ENCODE data around the gene SLC25A45.
A peak's percentile ranks its signal among the peaks of the same experiment; 100 is the strongest.

SLC25A45 gene

DNA sequence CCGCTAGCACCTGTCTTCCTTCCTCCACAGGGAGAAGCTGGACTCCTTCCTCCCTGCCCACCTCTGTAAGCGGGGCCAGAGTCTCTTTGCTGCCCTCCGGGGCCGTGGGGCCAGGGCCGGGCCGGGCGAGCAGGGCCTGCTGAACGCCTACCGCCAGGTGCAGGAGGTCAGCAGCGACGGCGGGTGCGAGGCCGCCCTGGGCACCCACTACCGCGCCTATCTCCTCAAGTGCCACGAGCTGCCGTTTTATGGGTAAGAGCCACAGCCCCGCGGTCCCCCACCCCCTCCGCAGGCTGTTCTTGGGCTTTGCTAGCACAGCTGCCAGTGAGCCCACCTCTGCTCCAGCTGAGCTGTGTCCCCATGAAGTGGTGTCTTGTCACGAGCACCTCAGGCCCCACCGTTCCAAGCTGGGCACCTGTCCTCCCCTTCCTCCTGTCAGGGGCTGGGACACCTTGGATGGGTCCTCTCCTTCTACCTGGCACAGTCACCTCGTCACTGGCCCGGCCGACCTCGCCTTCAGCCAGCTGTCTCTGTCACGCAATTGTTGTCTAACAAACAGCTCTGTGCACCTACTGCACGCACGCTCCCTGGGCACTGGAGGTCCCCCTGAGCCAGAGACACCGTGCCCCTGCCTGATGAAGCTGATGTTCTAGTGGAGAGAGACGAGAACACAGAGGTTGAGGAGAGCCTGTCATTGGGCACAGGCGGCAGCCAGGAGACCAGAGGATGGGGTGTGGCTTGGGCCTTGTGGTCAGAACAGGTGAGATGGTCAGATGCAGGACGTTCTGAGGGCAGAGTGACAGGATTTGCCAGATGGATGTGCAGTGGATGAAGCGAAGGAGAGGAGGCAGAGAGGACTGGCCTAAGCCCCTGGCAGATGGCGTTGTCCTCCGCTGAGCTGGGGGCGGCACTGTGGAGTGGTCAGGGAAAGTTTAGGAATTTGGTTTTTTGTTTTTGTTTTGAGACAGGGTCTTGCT, 14.6 kb upstream of the SLC25A45 start:
- Histone ChIP-seq H3K4me3 (ENCODE audit: low read length) (no peak overlapping the region), H3K36me3 (ENCODE audit: control insufficient read depth, insufficient read depth, low read length) (peaks cover 5% of the 10 kb centered on the region), H3K27me3 (ENCODE audit: control insufficient read depth, insufficient read depth, low read length) (no peaks in the 10 kb centered on the region), H3K4me1 (ENCODE audit: control insufficient read depth, insufficient read depth, low read length) (peaks cover 4% of the 10 kb centered on the region), H3K9me3 (ENCODE audit: control insufficient read depth, low read length) (no peaks in the 10 kb centered on the region), H3K9ac (ENCODE audit: low read length) (no peak overlapping the region)

DNA sequence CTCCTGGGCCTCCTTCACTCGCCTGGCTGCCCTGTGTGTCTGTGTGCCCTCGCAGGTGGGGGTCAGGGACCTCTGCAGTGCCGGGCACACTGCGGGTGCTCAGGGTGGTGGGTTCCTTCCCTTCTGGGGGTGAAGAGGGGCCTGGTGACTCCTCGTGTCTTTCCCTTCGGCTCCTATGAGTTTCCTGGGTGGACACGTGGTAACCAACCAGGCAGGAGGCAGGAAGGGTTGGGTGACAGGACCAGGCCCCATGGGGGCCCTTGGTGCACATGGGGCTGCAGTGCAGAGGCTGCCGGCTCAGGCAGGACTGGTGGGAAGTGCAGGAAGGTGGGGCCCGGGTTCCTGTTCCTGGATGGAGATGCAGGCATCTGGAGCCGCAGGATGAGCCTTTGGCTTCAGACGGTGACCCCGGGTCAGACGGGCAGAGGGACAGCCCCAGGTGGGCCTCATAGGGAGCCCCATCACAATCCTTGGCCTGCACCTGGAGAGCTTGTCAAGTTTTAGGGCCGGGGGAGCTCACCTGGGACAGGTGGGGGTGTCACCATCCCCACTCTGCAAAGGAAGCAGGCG, 13.6 kb upstream of the SLC25A45 start:
- H3K4me3 ChIP-seq (ENCODE audit: low read length), result no peak overlapping the region
- no peak overlapping the region for H3K9ac ChIP-seq (ENCODE audit: low read length)
- peaks cover 5% of the 10 kb centered on the region for H3K36me3 ChIP-seq (ENCODE audit: control insufficient read depth, insufficient read depth, low read length)

DNA sequence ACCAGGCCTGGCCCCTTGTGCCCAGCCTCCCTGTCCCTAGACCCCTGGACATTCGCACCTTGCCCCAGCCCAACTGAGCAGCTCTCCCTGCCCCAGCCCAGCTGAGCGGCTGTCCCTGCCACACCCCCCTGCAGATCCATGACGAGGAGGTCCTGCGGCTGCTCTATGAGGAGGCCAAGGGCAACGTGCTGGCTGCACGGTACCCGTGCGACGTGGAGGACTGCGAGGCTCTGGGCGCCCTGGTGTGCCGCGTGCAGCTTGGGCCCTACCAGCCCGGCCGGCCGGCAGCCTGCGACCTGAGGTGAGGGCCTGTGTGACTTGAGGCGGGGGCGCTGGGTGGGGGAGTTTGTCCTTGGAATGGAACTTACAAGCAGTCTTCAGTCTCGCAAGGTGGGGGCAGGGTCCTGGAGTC, 11.7 kb upstream of the SLC25A45 start:
- no peaks in the 10 kb centered on the region for H3K36me3 ChIP-seq (ENCODE audit: control insufficient read depth, insufficient read depth, low read length)
- no peaks in the 10 kb centered on the region for H3K9me3 ChIP-seq (ENCODE audit: control insufficient read depth, low read length)
- no peak overlapping the region for H3K4me3 ChIP-seq (ENCODE audit: low read length)
- H3K9ac ChIP-seq (ENCODE audit: low read length), result no peak overlapping the region
- peaks cover 12% of the 10 kb centered on the region for H3K4me1 ChIP-seq (ENCODE audit: control insufficient read depth, insufficient read depth, low read length)
- no peaks in the 10 kb centered on the region for H3K27me3 ChIP-seq (ENCODE audit: control insufficient read depth, insufficient read depth, low read length)

More for the DNA sequence above, 13.6 kb upstream of the SLC25A45 start:
- H3K9me3 ChIP-seq (ENCODE audit: control insufficient read depth, low read length), result no peaks in the 10 kb centered on the region
- peaks cover 2% of the 10 kb centered on the region for H3K4me1 ChIP-seq (ENCODE audit: control insufficient read depth, insufficient read depth, low read length)
- H3K27me3 ChIP-seq (ENCODE audit: control insufficient read depth, insufficient read depth, low read length), result no peaks in the 10 kb centered on the region

DNA sequence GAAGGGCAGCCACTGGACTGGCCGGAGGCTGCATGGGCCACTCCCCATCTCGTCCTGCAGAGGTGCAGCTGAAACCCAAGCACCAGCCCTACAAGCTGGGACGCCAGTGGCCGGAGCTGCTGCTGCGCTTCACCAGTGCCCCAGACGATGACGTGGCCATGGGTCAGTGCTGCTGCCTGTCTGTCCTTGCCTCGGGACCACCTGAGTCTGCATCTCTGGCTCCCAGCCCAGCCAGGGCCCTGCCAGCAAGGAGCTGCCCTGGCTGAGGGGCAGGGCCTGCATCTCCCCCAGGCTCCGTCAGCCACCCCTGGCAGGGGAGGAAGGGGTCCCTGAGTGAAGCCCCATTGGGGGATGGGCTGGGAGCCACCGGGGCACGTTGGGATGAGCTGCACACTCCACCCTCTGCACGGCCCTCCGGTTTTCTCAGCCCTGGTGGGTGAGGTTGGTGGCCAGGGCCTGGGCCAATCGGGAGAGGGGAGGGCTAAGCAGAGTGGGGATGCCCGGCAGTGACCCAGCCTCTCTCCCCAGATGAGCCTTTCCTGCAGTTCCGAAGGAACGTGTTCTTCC, 11.2 kb upstream of the SLC25A45 start:
- Histone ChIP-seq H3K27me3 (ENCODE audit: control insufficient read depth, insufficient read depth, low read length) (no peaks in the 10 kb centered on the region), H3K36me3 (ENCODE audit: control insufficient read depth, insufficient read depth, low read length) (no peaks in the 10 kb centered on the region), H3K4me1 (ENCODE audit: control insufficient read depth, insufficient read depth, low read length) (peaks cover 17% of the 10 kb centered on the region), H3K9ac (ENCODE audit: low read length) (no peak overlapping the region), H3K4me3 (ENCODE audit: low read length) (no peak overlapping the region), H3K9me3 (ENCODE audit: control insufficient read depth, low read length) (no peaks in the 10 kb centered on the region)

DNA sequence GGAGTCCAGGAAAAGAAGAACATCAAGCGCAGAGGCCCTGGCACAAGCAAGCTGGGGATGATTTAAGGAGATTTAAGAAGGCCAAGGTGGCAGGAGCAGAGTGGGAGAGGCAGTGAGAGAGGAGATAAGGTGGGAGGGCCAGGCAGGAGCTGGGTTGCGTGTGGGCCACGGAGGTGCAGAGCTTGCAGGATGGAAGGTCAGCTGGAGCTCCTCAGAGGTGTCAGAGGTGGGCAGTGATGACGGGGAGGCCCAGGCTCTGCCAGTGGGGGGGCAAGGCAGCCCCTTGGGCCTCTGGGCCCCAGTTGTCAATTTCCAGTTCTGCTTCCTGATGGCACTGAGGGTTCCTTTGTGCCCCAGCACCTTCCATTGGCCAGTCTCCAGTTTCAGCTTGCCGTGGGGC, 10.5 kb upstream of the SLC25A45 start:
- Histone ChIP-seq H3K36me3 (ENCODE audit: control insufficient read depth, insufficient read depth, low read length) (no peaks in the 10 kb centered on the region), H3K27me3 (ENCODE audit: control insufficient read depth, insufficient read depth, low read length) (no peaks in the 10 kb centered on the region), H3K9ac (ENCODE audit: low read length) (no peak overlapping the region), H3K4me3 (ENCODE audit: low read length) (no peak overlapping the region), H3K9me3 (ENCODE audit: control insufficient read depth, low read length) (no peaks in the 10 kb centered on the region), H3K4me1 (ENCODE audit: control insufficient read depth, insufficient read depth, low read length) (peaks cover 23% of the 10 kb centered on the region)

DNA sequence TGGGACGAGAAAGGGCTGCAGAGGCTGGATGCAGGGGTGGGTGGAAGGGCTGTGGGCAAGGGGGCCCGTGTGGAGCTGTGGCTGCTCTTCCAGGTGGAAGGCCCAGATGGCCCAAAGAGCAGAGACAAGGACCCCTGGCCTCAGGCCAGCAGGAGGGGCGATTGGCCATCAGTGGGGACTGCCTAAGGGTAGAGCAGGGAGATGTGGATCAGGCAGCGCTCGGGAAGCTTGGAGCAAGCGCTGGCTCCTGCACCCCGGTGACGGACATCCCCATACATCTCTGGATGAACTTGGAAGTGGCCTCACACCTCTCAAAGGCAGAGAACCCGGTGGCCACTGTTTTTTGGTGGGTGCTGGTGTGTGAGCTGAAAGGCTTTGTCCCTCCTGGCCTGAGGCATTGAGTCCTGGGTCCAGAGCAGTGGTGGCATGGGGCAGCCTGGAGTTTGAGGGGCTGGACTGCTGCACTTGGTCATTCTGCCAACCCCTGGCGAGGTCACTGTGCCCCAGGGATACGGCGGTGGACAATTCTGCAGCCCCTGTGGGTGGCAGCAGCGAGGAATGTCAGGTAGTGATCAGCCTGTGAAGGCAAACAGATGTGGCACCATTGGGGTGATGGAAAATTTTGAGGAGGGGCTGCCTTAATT, 9.9 kb upstream of the SLC25A45 start:
- H3K27me3 ChIP-seq (ENCODE audit: control insufficient read depth, insufficient read depth, low read length), result no peaks in the 10 kb centered on the region
- no peak overlapping the region for H3K4me3 ChIP-seq (ENCODE audit: low read length)
- peaks cover 23% of the 10 kb centered on the region for H3K4me1 ChIP-seq (ENCODE audit: control insufficient read depth, insufficient read depth, low read length)
- no peaks in the 10 kb centered on the region for H3K36me3 ChIP-seq (ENCODE audit: control insufficient read depth, insufficient read depth, low read length)
- no peaks in the 10 kb centered on the region for H3K9me3 ChIP-seq (ENCODE audit: control insufficient read depth, low read length)
- no peak overlapping the region for H3K9ac ChIP-seq (ENCODE audit: low read length)

DNA sequence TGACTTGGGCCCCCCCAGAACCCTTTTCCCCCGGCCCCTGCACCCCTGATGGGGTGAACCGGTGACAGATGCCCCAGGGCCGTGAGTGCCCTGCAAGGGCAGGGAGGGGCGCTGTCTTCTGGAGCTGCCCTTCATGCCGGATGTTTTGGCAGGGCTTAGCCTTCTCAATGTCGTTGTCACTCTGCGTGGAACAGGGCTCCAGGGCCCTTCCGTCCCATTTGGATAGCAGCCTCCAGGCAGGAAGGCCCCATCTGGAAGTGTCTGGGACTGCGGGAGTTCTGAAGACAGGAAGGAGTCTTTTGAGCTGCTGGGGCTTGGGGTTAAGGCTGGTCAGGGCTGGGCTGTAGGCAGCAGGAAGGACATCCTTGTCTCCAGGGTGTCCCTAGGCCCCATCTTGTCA, 8.6 kb upstream of the SLC25A45 start:
- Histone ChIP-seq H3K4me3 (ENCODE audit: low read length) (no peak overlapping the region), H3K9me3 (ENCODE audit: control insufficient read depth, low read length) (no peaks in the 10 kb centered on the region), H3K9ac (ENCODE audit: low read length) (peak overlapping the region; percentile 22), H3K36me3 (ENCODE audit: control insufficient read depth, insufficient read depth, low read length) (no peaks in the 10 kb centered on the region), H3K27me3 (ENCODE audit: control insufficient read depth, insufficient read depth, low read length) (no peaks in the 10 kb centered on the region), H3K4me1 (ENCODE audit: control insufficient read depth, insufficient read depth, low read length) (peaks cover 25% of the 10 kb centered on the region)

DNA sequence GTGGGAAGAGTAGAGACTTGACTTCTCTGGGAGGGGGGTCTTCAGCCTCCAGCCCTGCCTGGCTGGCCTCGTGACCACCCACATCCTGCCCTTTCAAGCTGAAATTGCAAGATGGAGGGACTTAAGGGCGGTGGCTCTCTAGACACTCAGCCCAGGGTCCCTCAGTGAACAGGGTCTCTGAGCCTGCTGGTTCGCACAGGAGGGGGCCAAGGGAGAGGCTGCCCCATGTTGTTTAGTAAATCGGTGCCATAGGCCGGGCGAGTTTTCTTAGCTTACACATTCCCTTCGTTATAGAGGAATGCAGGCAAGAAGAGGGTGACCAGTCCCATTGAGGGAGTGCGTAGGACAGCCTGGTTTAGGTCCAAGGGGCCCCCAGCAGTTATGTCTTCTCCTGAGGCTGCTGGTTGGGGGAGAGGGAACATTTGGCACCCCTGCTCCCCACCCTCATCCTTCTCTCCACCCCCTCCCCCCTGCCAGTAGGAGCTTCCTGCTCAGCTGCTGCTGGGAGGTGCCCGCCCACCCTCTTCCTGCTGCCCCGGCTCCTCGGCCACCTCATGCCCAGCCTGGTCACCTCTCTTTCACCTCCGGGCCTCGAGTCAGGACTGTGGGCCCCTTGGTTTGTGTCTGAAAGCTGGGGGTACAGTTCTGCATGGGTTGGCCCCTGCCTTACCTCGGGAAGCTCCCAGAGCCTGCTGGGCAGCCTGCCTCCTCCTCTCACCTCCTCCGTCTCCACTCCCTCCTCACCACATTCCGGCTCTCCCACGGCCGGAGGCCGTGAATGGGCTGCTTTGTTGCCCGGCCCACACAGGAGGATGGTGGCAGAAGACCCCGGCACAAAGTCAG, 7.9 kb upstream of the SLC25A45 start:
- H3K9ac ChIP-seq (ENCODE audit: low read length), result peak overlapping the region; percentile 22
- H3K9me3 ChIP-seq (ENCODE audit: control insufficient read depth, low read length), result no peaks in the 10 kb centered on the region
- no peaks in the 10 kb centered on the region for H3K27me3 ChIP-seq (ENCODE audit: control insufficient read depth, insufficient read depth, low read length)
- H3K4me1 ChIP-seq (ENCODE audit: control insufficient read depth, insufficient read depth, low read length), result peaks cover 27% of the 10 kb centered on the region
- H3K4me3 ChIP-seq (ENCODE audit: low read length), result no peak overlapping the region
- H3K36me3 ChIP-seq (ENCODE audit: control insufficient read depth, insufficient read depth, low read length), result no peaks in the 10 kb centered on the region

DNA sequence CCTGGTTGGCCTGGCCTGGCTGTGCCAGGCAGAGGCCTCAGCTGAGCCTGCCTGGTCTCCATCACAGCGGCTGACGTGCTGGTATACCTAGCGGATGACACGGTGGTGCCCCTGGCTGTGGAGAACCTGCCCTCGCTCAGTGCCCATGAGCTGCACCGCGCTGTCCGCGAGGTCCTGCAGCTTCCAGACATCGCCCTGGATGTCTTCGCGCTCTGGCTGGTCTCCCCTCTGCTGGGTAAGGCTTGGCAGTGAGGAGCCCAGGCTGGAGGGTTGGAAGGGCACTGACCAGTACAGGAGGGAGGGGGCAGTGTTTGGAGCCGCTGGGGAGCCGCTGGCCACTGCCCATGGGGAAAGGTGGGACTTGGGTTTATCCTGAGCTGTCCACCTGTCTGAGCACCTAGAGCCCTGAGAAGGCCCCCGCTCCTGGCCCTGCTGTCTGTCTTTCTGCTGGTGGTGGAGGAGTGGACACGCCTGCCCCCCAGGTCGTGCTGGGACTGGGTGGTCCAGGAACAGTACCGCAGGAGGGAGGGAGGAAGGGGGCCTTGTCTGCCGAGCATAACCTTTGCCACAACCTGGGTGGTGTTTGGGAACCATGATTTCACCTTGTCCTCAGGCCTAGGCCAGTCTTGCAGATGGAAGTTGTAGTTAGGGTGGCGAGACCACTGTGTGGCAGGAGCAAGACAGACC, 7.0 kb upstream of the SLC25A45 start:
- Histone ChIP-seq H3K36me3 (ENCODE audit: control insufficient read depth, insufficient read depth, low read length) (no peaks in the 10 kb centered on the region), H3K9me3 (ENCODE audit: control insufficient read depth, low read length) (no peaks in the 10 kb centered on the region), H3K27me3 (ENCODE audit: control insufficient read depth, insufficient read depth, low read length) (no peaks in the 10 kb centered on the region), H3K4me1 (ENCODE audit: control insufficient read depth, insufficient read depth, low read length) (peaks cover 27% of the 10 kb centered on the region), H3K4me3 (ENCODE audit: low read length) (no peak overlapping the region), H3K9ac (ENCODE audit: low read length) (no peak overlapping the region)

DNA sequence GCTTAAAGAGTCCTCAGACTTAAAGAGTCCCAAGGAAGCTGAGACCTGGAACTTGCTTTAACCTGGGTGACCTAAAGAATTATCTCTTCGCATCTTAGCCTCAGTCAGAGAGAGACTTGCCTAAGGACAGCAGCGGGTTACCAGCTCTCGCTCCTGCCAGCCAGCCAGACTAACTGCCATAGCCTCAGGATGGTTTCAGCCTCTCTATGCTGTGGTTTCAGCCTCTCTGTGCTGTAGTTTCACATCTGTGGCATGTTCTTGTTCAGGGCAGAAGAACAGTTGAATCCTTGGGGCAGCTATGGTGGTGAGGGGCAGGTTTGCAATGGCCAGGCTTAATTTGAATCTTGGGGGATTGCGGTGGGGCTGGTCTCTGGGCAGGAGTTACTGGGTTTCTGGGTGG, 6.3 kb upstream of the SLC25A45 start:
- Histone ChIP-seq H3K9ac (ENCODE audit: low read length) (no peak overlapping the region), H3K27me3 (ENCODE audit: control insufficient read depth, insufficient read depth, low read length) (no peaks in the 10 kb centered on the region), H3K9me3 (ENCODE audit: control insufficient read depth, low read length) (no peaks in the 10 kb centered on the region), H3K36me3 (ENCODE audit: control insufficient read depth, insufficient read depth, low read length) (no peaks in the 10 kb centered on the region), H3K4me3 (ENCODE audit: low read length) (no peak overlapping the region), H3K4me1 (ENCODE audit: control insufficient read depth, insufficient read depth, low read length) (peaks cover 27% of the 10 kb centered on the region)

Measured in mucosa of stomach (tissue), 1 donor.